ENCODE data around the gene TRPM5.
"Not testable (repeated sequence)": the region's sequence is repeated elsewhere in the genome, so short reads cannot be mapped to it uniquely, and the experiment has no call there.

Gene TRPM5

DNA sequence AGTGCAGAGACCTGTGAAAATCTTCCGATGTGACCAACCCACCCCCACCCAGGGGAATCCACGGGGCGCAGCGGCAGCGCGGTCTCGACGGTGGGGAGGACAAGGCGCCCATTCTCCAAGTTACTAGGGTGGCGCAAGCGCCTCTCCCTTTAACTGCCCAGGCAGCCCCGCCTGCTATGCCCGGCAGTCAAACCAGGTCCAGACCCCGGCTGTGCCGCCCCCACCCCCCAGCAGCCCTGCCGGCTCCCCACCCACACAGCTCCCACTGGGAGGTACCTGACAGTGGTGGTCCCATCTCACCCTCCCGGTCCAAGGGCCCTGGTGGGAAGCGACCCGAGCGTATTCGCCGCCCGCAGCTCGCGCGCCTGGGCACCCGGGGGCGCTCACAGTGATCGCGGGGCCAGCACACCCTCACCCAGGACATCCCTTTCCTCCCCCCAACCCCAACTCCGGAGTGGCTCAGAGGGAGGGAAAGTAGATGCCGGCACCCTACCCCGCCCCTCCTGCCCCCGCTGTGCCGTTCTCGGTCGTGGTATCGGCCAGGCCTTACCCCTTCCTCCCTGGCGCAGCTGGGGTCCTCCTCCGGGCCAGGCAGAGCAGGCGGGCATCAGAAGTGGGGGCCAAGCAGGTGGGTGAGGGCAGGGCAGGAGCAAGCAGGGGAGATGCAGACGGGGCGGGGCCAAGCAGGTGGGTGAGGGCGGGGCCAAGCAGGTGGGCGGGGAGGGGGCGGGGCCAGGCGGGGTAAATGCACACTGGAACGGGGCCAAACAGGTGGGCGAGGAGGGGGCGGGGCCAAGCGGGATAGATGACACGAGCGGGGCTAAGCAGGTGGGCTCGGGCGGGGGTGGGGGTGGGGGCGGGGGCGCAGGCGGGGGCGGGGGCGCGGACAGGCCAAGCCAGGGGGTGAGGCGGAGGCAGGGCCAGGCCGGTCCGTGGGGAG, at the start of gene TRPM5:
Gene TRPM5 (minus strand): TSS at position 634 of the 940 bp plus-strand sequence. CDS start 21,478 bp downstream, outside the sequence.
- DNase-seq (ENCODE audit: low read depth) = no peak

DNA sequence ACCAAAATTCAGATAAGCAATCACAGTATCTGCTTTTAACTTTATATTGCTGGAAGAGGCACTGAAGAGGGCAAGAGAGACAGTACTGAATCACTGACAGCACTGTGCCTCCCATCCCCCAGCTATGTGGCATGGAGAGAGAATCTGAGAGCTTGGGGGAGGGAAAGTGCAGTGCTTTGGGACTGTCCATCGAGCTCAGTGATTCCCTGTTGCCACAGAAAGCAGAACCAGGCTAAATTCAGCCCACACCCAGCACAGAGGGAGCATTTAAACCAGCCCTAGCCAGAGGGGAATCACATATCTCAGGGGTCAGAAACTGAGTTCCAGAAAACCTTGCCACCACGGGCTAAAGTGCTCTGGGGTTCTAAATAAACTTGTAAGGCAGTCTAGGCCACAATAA, 44.8 kb upstream of the TRPM5 start:
- DNase-seq (ENCODE audit: low read depth) = no peak

DNA sequence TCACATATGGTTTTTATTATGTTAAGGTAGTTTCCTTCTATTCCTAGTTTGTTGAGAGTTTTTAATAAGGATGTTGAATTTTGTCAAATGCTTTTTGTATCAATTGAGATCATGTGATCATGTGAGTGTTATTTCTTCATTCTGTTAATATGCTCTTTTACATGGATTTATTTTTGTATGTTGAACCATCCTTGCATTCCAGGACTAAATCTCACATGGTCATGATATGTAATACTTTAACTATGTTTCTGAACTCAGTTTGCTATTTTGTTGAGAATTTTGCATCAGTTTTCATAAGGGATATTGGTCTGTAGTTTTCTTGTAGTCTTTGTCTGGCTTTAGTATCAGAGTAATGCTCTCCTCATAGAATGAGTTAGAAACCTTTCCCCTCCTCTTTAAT, 43.7 kb upstream of the TRPM5 start:
- no peak for DNase-seq (ENCODE audit: low read depth)

- no peak for DNase-seq (ENCODE audit: low read depth)
Observed at GRCh38 chr11:2484576-2485125, 40.3 kb upstream of the TRPM5 start.

GRCh38 chr11:2483426-2483825, 39.1 kb upstream of the TRPM5 start:
- DNase-seq (ENCODE audit: low read depth) = no peak

GRCh38 chr11:2482745-2483144, 38.4 kb upstream of the TRPM5 start:
- no peak for DNase-seq (ENCODE audit: low read depth)

- DNase-seq (ENCODE audit: low read depth) = no peak
Observed at GRCh38 chr11:2482204-2482603, 37.9 kb upstream of the TRPM5 start.

- no peak for DNase-seq (ENCODE audit: low read depth)
Observed at GRCh38 chr11:2481253-2481652, 36.9 kb upstream of the TRPM5 start.

- DNase-seq (ENCODE audit: low read depth) = no peak
Observed at GRCh38 chr11:2480874-2481220, 36.5 kb upstream of the TRPM5 start.

GRCh38 chr11:2480067-2480873, 36.0 kb upstream of the TRPM5 start:
- DNase-seq (ENCODE audit: low read depth) = not testable (repeated sequence)

- no peak for DNase-seq (ENCODE audit: low read depth)
Observed at GRCh38 chr11:2477936-2478335, 33.6 kb upstream of the TRPM5 start.

GRCh38 chr11:2477254-2477653, 32.9 kb upstream of the TRPM5 start:
- DNase-seq (ENCODE audit: low read depth) = no peak

DNA sequence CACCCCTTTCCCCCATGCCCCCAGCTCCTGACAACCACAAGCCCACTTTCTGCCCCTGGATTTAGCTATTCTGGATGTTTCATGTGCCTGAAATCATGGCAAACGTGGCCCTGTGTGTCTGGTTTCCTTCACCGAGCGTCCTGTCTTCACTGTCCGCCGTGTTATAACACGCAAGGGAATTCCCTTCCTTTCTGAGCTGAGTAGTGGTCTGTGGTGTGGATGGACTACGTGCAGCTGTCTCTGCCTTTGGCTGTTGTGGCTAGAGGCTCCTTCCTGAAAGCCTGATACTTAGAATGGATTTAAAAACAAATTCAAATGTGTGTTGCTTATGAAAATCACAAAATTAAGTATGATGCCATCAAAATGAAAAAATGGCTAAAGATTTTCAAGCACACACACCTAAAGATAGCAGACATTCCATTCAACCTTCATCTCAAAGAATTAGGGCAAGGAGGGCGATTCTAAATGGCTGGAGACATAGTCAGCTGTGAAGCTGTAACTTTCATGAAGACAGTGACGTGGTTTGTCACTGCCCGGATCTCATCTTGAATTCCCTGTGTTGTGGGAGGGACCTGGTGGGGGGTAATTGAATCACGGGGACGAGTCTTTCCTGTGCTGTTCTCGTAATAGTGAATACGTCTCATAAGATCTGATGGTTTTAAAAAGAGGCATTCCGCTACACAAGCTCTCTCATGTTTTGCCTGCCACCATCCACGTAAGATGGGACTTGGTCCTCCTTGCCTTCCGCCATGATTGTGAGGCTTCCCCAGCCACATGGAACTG, 31.0 kb upstream of the TRPM5 start:
- DNase-seq (ENCODE audit: low read depth) = no peak

GRCh38 chr11:2474059-2474901, 30.0 kb upstream of the TRPM5 start:
- DNase-seq (ENCODE audit: low read depth) = no peak

- DNase-seq (ENCODE audit: low read depth) = no peak
Observed at GRCh38 chr11:2473361-2474058, 29.2 kb upstream of the TRPM5 start.

DNA sequence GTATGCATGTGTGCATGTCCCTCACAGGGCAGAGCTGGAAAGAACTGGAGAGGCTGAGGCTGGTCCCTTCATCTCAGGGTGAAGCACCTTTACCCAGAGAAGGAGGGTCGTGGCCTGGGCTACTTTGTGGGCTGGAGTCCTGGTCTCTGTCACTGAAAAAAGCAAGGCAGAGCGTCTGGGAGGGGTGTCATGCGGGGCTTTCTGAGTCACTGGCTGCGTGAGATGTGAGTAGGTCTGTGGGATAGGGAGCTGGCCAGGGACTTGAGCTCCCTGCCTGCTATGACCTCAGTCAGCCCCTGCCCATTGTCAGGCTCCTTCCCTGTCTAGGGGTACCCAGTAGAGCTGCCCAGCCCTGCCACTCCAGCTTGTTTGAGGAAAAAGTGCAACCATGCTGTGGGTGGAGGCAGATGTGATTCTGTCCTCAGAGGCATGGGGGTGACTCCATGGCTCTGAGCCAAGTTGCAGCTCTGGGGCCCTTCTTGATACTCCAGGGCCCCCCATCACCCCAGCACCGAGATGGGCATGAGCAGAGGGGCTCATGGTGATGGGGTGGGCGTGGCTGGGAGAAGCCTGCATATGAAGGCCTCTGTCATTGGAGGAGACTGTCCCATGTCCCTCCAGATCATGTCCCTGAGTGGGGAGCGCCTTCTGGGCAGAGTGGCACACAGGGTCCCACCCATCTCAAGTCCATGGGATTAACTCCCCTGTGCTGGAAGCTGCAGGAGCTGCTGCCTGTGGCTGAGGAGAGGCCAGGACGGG, 28.3 kb upstream of the TRPM5 start:
- no peak for DNase-seq (ENCODE audit: low read depth)

DNA sequence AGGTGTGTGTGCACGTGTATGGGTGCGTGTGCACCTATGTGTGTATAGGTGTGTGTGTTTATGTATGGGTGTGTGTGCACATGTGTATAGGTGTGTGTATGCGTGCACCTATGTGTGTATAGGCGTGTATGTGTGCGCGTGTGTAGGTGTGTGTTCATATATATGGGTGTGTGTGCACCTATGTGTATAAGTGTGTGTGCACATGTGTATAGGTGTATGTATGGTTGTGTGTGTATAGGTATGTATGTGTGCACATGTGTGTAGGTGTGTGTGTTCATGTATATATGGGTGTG, 27.4 kb upstream of the TRPM5 start:
- no peak for DNase-seq (ENCODE audit: low read depth)

GRCh38 chr11:2471048-2471803, 26.9 kb upstream of the TRPM5 start:
- DNase-seq (ENCODE audit: low read depth) = no peak

- DNase-seq (ENCODE audit: low read depth) = no peak
Observed at GRCh38 chr11:2470495-2470894, 26.2 kb upstream of the TRPM5 start.
